GM19025 (cell line): ENCODE data around the gene F2RL3.

Experiments used
- ATAC-seq: cut with Tn5 transposase; IDR thresholded peaks from one replicate; pipeline ENCODE4 v1.9.1; 2021; ENCODE audit warnings: mild to moderate bottlenecking, low read depth, moderate library complexity; ENCODE audit not compliant: unreplicated experiment

The F2RL3 gene

DNA sequence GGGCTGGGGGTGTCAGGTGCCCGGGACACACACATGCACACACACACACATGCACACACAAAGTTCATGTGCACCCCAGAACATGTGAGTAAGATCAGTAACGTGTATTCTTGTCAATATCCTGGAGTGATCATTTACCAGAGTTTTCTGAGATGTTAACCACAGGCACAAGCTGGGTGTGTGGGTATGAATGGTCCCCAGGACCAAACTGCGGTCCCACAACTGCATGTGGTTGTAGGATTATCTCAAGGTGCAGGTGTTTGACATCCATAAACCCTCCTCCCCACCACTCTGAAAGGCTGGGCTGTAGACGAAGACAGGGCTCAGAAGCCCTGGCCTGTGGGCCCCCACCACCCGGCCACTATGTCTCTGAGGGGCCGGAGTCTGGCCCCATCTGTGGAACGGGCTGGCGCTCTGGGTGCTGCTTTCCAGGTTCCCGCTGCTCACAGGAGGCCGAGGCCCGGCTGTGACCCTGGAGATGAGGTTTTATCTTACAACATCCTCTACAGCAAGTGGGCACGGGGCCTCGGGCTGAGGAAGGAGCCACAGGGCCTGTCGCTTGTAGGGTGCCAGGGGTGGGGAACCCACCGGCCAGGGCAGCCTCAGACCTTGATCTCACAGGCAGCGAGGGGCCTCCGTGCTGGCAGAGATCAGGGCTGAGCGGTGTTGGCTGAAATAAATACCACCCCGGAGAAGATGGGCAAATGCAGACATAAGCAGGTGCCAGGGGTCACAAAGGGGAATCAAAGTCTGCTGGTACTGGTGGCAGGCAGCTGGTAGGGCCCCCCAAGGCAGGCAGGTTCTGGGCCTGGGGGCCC is 4.3 kb downstream of the F2RL3 start:
- no peak for ATAC-seq

DNA sequence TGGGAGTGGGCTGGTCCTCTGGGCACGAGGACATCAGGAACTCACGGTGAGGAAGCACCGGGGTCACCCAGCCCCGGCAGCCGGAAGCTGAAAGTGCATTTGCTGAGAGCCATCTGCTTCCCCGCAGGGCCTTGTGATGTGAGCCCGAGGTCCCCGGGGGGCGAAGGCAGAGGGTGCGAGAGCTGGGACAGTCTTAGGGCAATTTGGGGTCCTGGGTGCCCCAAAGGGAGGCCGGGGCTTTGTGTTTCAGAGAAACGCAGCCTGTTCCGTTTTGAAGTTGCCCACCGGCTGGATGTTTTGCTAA is 4.8 kb downstream of the F2RL3 start:
- no peak for ATAC-seq

DNA sequence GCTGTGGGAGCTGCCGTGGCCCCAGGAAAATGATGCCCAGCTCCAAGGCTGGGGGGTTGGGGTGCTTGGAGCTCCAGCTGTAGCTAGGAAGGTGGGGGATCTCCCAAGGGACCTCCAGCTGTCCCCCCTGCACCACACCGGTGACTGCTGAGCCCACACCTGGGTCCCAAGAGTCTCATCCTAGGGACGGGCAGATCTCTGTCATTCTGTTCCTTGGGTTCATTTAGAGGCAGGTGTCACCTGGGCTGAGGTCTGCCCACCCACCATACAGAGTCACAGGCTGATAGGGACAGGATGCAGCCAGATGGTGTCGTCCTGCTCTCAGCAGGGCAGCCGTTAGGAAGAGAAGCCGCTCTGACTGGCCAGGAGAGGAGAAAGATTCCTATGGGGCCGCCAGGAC is 5.3 kb downstream of the F2RL3 start:
- ATAC-seq = no peak

DNA sequence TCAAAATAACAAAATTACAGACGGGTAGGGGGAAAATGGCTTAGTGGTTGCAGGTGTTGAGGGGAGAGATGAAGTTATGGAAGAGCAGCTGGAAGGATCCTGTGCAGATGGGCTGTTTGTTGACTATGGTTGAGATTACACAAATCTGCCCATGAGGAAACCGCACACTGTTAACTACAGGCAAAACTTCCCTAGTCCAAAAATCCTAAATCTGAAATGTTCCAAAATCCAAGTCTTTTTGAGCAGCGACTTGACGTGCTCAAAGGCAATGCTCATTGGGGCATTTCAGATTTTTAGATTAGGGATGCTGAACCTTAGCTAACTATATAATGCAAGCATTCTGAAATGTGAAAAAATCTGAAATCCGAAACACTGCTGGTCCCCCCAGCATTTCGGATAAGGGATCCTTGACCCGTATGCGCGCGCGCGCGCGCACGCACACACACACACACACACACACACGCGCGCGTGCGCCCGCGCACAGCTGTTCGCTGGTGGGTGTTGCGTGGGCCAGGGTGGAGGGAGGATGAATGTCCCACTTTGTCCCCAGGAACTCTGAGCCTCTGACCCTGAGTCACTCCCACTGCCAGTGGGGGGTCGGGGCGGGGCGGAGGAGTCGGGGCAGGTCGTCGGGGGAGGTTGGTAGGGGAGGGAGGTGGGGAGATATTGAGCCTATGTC is 6.8 kb downstream of the F2RL3 start:
- no peak for ATAC-seq

DNA sequence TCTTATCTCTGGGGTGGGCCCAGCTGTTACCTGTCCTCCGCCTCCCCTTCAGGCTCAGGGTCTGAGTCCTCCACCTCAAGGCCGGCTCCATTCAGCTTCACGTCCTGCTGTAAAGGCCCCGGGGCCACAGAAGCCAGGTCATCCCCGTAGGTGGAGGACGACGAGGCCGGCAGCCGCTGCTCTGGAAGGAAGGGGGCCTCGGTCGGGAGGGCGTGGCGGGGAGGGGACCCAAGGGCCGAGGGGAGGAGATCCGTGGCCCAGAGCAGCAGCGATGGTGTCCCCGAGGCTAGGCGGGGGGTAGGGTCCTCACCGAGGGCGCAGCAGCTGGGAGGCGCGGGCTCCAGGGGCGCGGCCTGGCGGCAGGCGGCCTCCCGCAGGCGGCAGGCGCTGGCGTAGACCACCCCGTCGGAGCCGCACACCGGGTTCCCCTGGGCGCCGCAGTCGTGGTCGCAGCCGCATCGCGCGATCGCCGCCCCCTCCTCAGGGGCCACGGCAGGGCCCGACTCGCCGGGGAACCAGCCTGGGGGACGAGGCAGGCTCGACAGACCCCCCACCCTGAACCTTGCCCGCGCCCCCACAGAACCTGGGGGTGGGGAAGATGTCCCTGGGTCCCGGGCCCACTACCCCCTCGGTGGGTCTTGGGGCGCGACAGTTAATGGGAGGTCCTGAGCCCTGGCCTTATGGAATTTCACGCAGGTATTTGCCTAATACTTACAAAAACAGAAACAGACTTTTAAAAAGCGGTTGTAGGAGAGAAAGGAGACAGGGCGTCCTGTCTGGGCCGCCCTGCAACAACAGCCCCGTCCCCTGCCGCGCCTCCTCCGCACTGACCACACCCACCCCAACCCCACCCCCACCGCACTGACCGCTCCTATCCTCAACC is 7.6 kb downstream of the F2RL3 start:
- peak; percentile 7 for ATAC-seq

DNA sequence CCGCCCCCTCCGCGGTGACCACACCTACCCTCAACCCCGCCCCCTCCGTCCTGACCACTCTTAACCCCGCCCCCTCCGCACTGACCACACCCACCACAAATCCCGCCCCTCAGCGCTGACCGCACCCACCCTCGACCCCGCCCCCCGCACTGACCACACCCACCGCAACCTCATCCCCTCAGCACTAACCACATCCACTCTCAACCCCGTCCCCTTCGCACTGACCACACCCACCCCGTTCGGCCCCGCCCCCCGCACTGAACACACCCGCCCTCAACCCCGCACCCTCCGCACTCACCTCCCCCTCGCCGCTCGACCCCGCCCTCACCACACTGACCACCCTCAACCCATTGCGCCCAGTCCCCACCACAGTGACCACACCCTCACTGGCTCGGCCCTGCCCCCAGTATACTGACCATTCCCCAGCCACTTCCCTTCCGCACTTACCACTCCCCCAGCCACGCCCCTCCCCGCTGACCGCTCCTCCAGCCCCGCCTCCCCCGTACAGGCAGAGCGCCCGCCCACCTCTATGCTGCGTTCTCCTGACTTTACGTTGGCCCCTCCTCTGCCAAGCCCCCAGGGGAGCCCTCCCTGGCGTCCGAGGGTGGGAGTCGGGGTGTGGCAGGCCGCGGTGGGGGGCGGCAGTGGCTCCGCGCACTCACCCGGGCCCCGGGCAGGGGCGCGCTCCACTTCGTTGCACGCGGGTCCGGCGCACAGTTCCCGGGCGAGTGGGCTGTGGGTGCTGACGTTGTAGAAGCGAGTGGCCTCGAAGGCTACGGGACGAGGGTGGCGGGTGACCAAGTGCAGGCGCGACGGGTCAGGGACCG is 8.4 kb downstream of the F2RL3 start:
- ATAC-seq = peak; percentile 44

DNA sequence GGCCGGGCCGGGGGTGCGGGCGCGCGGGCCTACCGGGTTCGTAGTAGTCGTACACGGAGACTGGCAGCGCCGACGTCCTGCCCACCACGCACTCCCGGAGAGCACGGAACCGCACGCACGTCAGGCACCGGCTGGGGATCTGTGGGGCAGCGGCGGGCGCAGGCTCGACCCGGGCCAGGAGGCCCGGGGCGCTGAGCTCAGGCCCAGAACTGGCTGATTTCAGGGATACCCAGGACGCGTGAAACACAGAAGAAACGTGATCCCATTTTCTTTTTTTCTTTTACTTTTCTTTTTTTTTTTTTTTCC is 9.0 kb downstream of the F2RL3 start:
- no peak for ATAC-seq

DNA sequence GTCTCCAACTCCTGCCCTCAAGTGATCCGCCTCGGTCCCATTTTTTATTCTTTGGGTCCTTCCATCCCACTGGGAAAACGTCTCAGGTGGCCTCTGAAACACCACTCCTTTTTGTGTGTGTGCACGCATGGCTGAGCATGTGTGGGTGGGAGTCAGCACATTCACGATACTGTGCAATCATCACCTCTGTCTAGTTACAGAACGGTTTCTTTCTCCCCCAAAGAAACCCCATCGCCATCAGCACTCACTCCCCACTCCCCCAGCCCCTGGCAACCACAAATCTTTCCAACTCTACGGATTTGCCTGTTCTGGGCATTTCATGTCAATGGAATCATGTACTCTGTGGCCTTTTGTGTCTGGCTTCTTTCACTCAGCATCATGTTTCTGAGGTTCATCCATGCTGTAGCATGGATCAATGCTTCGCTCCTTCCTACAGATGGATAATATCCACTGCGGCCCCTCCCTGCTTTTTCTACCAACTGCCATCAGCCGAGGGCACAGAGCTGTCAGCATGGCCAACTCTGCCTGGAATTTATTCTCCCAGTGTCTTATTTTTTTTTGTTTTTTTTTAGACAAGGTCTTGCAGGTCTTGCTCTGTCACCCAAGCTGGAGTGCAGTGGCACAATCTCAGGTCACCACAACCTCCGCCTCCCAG is 9.7 kb downstream of the F2RL3 start:
- no peak for ATAC-seq

DNA sequence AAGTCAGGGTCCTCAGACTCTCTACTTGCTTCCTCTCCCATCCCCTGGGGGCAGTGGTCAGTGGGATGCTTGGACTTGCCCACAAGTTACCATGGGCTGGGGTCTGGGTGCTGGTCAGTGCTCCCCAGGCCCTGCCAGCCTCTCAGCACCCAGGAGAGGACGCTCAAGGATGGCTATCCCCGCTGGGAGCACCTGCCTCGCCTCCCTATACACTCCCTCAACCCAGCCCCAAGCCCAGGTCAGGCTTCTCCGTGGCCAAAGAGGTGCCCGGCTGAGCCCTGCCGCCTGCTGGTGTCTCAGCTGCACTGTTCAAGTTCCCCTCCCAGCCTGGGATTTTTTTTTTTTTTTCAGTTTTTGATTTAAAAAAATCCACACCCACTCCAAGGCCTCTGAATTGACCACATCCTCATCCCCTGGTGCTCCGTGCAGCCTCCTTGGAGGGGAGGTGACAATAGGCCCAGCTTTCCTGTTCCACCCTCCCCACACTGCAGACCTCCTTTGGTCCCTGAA is 10.8 kb downstream of the F2RL3 start:
- ATAC-seq = no peak

DNA sequence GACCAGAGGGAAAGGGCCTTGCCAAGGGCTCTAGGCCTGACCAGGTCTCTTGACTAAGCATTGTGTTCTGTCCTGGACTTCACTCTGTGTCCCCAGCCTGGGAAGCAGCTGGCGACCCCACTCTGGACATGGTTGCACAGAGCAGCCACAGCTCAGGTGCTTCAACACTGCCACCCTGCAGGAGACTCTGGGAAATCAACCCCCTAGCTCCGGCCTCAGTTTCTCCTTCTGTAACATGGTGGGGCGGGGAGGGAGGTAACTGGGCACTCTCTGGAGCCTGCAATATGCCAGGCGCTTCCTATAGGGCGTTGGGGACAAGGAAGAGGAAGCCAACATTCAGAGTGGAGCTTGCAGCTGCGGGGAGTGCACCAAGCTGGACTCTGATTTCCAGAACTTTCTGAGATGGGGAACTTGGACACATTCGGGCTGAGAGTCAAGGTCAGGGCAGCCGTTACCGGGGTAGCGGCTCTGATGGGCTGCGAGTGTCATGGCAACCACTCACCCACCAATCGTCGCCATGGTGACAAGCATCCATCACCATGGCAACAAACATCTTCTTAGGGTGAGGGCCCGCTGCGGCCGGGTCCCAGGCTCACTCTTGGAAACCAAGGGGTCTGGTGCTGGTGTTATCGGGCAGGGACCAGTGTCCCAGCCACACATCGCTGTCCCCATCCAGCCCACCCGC is 12.8 kb downstream of the F2RL3 start:
- ATAC-seq = no peak

DNA sequence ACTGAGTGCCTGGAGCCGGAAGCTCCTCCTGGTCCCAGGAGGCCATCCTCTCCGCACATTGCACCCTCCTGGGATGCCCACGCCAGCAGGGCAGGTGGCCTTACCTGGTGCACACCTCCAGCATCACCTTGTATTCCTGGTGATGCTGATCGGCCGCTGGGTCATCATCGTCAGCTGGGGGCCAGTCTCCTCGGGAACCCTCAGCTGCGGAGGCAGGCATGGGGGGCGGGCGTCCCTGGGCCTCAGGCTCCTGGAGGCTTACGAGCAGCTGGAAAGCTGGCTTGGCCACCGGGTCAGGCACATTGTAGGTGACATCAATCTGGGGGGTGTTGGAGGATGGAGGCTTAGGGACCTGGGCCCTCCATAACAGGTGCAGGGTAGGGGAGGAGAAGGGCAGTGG is 13.7 kb downstream of the F2RL3 start:
- no peak for ATAC-seq

DNA sequence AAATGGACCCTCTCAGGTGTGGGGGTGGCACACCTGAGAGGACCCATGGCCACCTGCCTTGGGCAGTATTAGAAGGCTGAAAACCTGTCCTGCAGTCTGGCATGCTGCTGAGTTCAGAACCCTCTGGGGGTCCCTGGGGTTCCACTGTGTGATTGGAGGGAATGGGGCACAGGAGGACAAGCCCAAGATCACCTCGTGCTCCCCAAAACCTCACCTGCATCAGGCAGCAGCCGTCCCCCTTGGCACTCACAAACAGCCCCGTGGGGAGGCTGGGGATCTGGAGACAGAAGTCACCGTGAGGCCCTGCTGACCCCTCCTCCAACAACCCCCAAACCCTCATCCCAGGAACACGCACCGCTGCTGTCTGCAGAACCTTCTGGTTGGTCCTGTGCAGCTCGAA is 14.5 kb downstream of the F2RL3 start:
- no peak for ATAC-seq

DNA sequence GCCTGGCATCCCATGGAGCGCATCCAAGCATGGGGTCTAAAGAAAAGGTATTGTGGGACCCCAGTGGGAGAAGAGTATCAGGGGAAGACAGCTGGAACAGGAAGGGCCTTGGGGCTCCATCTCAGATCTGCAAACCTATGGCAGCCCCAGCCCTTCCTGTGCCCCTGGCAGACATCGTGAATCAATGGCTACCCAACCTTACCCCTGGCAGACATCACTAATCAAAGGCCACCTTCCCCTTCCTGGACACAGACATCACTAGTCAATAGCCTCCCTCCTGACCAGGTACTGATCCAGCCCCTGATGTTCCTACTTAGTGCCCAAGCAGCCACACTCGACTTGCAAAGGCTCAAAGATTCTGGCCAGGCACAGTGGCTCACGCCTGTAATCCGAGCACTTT is 15.8 kb downstream of the F2RL3 start:
- no peak for ATAC-seq

DNA sequence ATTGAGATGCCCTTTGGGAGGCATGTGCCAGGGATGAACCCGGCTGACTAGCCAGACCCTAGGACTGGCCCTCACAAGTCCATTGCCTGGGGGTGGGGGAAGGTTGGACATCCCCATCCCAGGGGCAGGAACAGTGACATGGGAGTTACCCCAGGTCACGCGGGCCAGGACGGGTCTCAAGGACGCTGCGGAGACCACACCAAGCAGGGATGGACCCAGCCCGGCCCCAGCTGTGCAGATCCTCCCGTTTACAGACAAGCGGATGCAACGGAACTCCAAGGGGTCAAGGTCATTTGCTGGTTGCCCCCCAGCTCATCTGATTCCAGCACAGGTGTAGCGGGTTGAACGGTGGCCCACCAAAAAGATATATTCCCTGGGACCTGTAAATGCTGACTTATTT is 20.0 kb downstream of the F2RL3 start:
- no peak for ATAC-seq

DNA sequence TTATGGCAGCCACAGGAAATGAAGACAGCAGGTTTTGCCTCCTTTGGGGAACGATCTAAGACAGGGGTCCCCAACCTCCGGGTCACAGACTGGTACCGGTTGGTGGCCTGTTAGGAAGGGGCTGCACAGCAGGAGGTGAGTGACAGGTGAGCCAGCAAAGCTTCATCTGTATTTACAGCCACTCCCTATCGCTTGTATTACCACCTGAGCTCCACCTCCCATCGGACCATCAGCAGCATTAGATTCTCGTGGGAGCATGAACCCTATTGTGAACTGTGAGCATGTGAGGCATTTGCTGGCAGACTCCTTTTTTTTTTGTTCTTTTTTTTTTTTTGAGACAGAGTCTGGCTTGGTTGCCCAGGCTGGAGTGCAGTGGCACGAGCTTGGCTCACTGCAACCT is 22.2 kb downstream of the F2RL3 start:
- ATAC-seq = no peak

DNA sequence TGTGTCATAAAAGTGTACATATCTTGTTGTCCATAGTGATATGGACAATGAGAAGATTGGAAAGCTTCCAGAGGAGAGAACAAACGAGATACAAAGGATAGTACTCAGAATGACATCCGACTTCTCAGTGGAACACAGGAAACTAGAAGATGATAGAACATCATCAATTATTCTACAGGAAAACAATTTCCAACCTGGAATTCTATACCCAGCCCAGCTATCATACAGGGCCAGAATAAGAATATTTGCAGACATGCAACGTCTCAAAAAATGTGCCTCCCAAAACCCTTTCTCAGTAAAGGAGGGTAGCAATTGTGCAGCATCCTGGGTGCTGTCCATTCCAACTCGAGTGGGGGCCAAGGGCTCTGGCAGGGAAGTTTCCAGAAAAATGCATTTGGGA is 24.0 kb downstream of the F2RL3 start:
- ATAC-seq = no peak

DNA sequence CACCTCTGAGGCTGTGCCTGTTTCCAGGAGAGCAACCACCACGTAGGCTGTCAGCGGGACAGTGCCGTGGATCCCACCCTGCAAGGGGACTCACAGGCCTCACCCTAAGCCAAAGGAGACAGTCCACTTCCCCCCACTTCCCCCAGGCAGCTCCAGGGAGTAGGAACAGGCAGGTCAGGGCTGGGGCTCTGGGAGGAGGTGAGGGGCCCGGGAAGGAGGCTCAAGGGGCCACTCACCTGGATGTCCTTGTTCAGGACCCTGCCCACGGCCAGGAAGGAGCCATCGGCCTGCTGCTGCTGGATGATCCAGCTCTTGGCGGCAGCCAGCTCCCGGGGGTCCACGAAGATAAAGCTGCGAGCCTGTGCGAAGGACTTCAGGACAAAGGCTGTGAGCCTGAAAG is 25.6 kb downstream of the F2RL3 start:
- no peak for ATAC-seq

DNA sequence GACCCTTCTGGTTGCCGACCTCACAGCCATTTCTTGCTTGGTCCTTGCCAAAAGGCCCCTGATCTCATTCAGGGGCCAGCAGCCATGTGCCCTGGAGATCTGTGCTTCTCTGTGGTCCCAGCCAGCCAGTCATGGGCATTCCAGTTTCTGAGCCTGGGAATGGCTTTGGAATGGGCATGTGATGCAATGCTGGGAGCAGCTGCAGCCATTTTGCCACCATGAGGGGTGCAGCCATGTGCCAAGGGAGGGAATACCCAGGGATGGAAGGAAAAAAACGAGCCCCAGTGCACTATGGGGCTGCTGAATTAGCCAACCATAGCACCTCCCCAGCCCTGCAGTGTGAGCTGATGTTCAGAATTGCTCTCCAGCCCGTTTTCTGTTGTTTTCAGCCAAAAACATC is 26.3 kb downstream of the F2RL3 start:
- no peak for ATAC-seq

DNA sequence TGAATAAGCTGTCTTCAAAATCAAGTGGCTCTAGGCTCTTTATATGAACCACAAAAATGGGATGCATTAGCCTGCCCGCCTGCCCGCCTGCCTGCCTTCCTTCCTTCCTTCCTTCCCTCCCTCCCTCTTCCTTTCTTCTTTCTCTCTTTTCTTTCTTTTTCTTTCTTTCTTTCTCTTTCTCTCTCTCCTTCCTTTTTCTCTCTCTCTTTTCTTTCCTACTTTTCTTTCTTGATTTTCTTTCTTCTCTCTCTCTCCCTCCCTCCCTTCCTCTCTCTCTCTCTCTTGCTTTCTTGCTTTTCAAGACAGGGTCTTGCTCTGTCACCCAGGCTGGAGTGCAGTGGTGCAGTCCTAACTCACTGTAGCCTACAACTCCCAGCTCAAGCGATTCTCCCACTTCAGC is 26.9 kb downstream of the F2RL3 start:
- no peak for ATAC-seq

DNA sequence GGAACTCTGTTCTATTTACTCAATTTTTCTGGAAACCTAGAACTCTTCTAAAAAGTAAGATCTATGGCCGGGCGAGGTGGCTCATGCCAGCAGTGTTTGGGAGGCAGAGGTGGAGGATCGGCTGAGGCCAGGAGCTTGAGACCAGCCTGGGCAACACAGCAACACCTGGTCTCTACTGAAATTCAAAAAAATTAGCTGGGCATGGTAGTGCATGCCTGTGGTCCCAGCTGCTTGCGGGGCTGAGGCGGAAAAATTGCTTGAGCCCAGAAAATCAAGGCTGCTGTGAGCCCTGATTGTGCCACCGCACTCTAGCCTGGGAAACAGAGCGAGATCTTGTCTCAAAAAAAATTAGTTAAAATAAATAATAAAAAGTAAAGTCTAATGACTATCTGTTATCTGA is 28.6 kb downstream of the F2RL3 start:
- ATAC-seq = no peak
